SK-N-DZ (cell line): ENCODE data around the gene MIEF1.
A peak's percentile ranks its signal among the peaks of the same experiment; 100 is the strongest.
"Not testable (repeated sequence)": the region's sequence is repeated elsewhere in the genome, so short reads cannot be mapped to it uniquely, and the experiment has no call there.

ENCODE experiments used
- DNase-seq: peaks from one replicate; pipeline ENCODE4 v3.0.0-alpha.2; 2015; ENCODE audit warnings: low spot score

The MIEF1 gene

GRCh38 chr22:39489094-39490068 is 12.7 kb upstream of the MIEF1 start:
- no peak for DNase-seq

GRCh38 chr22:39490135-39490798 is 11.8 kb upstream of the MIEF1 start:
- peak; percentile 85 for DNase-seq

DNA sequence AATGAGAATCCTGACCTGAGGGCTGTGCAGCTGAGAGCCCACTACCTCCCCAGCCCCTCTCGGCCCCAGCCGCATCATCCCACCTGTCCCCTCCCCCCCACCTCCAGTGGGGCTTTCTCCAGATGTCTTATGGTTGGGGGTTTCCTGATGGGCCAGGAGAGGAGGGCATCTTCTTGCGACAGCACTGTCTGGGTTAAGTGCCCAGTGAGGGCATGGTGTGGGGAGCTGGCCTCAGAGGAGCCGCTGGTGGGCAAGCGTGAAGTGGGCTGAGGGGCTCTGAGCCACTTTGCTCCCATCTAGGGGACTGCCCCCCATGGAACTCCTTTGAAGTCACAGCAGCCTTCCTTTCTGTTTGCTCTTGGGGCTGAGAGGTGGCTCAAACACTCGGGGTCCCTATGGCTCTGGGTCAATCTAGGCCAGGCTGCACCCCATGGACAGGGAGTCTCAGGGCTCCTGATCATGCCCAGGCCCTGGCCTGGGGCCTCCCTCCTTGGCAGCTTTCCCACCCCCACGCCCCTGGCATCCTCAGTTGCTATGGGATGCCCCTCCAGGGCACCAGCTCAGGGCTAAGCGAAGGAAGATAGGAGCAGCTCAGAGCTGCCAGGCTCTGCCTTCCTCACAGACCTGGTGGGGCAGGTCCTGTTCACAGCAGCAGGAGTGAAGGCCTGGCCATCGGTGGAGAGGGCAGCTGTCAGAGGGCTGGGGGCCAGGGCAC is 11.0 kb upstream of the MIEF1 start:
- DNase-seq = no peak

DNA sequence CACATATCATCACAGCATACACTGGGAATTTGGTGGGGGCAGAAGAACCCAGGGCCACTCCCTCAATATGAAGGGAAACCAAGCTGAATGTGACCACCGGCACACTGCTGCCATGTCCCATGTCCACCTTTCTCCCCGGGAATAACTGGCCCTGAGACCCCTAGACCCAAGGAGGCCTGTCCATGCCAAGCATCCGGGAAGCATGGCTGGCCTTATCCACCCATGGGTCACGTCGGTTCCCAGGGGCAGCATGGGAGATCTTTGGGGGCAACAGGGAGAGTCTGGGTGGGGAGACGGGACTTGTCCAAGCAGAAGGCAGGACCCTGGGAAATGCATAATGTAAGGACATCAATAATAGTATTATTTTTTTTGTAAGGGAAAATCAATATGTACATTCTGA is 10.4 kb upstream of the MIEF1 start:
- no peak for DNase-seq

- DNase-seq = no peak
Observed at GRCh38 chr22:39492186-39492585, 9.9 kb upstream of the MIEF1 start.

DNA sequence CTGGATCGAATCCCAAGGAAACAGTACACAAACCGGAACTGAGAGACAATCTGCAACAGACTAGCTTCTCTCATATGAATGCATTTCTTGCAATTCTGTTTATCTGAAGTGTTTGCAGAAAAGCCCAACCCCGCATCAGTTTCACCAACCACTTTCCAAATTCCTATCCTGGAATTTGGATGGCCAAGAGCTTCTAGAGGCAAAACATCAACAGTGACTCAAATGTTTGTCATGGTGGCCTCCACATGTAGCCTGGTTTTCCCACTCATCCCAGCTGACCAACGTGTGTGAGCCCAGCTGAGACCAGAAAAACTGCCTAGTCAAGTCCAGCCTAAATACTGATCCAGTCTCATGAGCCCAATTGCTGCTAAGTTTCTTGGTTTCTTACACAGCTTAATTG is 8.3 kb upstream of the MIEF1 start:
- DNase-seq = no peak

GRCh38 chr22:39494471-39495120 is 7.5 kb upstream of the MIEF1 start:
- DNase-seq = no peak

DNA sequence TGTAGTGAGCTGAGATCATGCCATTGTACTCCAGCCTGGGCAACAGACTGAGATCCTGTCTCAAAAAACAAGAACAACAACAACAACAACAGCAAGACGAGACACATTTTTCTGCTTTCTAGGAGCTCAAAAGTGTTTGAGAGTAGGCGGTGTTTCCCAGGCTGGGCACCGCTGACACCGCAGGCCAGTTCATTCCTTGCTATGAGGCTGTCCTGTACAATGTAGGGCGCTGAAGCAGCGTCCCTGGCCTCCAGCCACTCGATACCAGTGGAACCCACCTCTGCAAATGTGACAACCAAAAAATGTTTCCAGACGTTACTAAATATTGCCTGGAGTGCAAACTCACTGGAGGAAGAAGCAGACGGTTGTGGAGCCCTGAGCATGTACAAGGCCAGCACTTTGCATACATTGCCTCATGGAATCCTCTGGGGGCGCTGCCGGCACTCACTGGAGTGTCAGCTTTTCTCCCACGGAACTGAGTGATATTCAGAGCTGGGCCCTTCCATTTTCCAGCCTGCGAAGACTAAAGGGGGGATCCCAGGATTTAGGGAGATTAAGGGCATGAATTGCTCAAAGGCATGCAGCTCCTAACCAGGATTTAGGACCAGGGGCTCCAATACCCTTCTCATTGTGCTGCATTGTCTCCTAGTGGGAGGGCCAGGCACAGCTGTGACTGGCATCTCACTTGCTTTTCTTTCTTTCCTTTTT is 5.8 kb upstream of the MIEF1 start:
- DNase-seq = peak; percentile 82

DNA sequence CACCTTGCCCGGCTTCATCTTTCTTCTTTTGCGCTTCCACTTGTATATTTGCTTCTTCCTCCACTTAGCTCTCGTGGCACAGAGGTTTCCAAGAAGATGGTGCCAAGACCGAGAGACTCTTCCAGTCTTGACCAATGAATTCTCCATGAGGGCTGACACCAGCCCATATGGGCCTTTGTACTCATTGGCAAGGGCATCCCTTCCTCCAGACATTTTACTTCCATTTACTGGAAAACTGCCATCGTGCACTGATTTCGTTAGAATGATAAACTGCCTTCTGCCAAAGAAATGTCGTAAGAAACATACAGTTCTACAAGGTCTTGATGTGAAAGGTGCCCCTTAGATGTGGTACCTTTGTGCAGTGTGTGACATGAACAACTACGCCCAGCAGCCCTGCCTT is 4.7 kb upstream of the MIEF1 start:
- no peak for DNase-seq

GRCh38 chr22:39498368-39498767 is 3.7 kb upstream of the MIEF1 start:
- DNase-seq = no peak

DNA sequence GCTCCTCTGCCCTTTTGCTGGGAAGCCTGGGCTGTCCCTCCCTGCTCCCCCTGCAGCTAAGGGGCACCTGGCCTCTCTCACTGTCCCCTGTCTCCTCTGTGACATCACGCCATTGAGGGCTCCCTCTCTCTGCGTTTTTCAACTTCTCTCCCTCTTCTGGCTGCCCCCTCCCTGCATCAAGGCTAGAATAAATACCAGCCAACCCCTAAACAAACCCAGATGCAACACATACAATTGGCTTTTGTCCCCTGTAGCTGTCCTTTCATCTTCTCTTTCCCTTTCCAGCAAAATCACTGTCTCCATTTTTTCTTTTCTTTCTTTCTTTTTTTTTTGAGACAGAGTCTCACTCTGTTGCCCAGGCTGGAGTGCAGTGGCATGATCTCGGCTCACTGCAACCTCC is 3.3 kb upstream of the MIEF1 start:
- DNase-seq = peak; percentile 40

- no peak for DNase-seq
Observed at GRCh38 chr22:39500101-39500500, 2.0 kb upstream of the MIEF1 start.

GRCh38 chr22:39501644-39502108 is 414 bp upstream of the MIEF1 start:
- no peak for DNase-seq

- DNase-seq = no peak
Observed at GRCh38 chr22:39502789-39503409, 809 bp downstream of the MIEF1 start.

- no peak for DNase-seq
Observed at GRCh38 chr22:39503630-39504029, 1.5 kb downstream of the MIEF1 start.

DNA sequence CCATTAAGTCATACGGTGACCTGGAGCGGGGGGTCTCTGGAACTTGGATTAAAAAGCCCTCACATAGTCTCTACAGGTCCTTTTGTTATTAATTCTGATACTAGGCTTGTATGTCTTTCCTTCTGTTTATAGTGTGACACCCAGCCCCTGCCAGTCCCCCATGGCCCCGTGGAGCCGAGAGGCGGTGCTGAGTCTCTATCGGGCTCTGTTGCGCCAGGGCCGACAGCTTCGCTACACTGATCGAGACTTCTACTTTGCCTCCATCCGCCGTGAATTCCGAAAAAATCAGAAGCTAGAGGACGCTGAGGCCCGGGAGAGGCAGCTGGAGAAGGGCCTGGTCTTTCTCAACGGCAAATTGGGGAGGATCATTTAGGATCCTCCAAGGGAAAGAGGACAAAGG is 2.0 kb downstream of the MIEF1 start:
- no peak for DNase-seq

DNA sequence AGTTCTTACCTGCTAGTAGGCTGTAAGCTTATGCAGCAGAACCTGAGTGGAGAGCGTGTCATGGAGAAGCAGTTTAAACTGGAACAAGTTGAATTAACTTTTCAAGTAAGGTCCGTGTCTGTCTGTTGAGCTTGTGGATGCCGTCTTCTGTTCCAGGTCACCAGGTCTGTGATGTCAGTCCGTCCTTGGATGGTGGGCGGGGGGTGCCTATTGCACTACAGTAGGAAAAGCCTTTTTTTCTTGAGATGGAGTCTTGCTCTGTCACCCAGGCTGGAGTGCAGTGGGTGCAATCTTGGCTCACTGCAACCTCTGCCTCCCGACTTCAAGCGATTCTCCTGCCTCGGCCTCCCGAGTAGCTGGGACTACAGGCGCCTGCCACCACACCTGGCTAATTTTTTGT is 4.9 kb downstream of the MIEF1 start:
- DNase-seq = not testable (repeated sequence)

DNA sequence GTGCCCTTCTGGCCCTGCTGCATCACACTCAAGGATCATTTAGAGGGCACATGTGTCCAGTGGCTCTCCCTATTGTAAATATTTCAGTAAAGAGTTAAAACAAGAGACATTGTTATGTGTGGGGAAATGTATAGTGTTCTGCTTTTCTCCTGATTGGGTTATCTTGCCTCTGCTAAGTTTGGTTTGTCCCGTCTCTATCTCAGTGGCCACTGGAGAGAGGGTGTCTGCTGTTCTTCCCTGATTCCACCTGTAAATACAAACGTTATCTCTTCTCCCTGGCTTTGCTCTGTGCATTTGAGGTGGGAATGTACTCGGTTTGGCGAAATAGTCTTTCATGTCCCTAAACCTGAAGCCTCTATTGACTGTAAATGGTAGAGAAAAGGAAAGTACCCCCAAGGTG is 6.3 kb downstream of the MIEF1 start:
- no peak for DNase-seq

DNA sequence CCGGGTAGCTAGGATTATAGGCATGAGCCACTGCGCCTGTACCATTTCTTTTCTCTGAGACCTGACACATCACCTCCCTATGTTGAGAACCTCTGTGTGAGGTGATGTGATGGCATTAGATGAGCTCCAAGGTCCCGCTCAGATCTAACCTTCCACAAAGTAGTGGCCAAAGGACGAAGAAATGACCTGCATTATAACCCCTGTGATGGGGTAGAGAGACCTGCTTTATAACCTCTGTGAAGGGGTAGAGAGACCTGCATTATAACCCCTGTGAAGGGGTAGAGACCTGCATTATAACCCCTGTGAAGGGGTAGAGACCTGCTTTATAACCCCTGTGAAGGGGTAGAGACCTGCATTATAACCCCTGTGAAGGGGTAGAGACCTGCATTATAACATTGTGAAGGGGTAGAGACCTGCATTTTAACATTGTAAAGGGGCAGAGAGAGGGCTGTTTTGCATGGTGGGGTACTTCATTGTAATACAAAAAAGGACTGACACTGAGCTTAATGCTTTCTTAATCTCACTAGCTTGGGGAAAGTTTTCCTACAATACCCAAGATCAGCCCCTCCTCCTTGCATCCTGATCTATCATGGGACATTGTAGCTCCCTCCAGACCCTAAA is 8.5 kb downstream of the MIEF1 start:
- DNase-seq = no peak

- DNase-seq = no peak
Observed at GRCh38 chr22:39511226-39511625, 9.1 kb downstream of the MIEF1 start.
